ENCODE data around the gene MYO6.

MYO6 gene

DNA sequence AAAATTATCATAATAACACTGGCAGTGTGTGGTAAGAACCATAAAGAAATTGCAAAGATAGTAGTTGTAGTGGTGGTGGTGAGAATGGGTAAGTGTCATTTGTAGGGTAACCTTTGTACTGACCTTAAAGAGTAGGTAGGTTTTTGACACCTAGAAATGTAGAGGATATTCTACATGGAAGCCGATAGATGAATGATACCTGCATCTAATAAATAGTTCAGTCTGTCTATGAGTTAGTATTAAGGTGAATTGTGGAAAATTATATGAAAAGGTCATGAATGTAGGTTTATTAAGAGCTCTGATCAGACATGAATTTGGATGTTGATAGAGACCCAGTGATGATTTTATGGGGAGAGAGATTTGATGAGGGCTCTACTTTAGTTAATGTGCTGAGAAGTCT is 78.1 kb downstream of the MYO6 start (continued):
- TF ChIP-seq, protein P1, sequence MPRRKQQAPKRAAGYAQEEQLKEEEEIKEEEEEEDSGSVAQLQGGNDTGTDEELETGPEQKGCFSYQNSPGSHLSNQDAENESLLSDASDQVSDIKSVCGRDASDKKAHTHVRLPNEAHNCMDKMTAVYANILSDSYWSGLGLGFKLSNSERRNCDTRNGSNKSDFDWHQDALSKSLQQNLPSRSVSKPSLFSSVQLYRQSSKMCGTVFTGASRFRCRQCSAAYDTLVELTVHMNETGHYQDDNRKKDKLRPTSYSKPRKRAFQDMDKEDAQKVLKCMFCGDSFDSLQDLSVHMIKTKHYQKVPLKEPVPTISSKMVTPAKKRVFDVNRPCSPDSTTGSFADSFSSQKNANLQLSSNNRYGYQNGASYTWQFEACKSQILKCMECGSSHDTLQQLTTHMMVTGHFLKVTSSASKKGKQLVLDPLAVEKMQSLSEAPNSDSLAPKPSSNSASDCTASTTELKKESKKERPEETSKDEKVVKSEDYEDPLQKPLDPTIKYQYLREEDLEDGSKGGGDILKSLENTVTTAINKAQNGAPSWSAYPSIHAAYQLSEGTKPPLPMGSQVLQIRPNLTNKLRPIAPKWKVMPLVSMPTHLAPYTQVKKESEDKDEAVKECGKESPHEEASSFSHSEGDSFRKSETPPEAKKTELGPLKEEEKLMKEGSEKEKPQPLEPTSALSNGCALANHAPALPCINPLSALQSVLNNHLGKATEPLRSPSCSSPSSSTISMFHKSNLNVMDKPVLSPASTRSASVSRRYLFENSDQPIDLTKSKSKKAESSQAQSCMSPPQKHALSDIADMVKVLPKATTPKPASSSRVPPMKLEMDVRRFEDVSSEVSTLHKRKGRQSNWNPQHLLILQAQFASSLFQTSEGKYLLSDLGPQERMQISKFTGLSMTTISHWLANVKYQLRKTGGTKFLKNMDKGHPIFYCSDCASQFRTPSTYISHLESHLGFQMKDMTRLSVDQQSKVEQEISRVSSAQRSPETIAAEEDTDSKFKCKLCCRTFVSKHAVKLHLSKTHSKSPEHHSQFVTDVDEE (CRISPR knock-in tag; IDR thresholded peaks at IDR 0.05): no peak
- TF ChIP-seq GLIS3 (CRISPR knock-in tag; IDR thresholded peaks at IDR 0.05): no peak
- TF ChIP-seq TOX (CRISPR knock-in tag; IDR thresholded peaks at IDR 0.05; ENCODE audit: borderline replicate concordance): no peak

DNA sequence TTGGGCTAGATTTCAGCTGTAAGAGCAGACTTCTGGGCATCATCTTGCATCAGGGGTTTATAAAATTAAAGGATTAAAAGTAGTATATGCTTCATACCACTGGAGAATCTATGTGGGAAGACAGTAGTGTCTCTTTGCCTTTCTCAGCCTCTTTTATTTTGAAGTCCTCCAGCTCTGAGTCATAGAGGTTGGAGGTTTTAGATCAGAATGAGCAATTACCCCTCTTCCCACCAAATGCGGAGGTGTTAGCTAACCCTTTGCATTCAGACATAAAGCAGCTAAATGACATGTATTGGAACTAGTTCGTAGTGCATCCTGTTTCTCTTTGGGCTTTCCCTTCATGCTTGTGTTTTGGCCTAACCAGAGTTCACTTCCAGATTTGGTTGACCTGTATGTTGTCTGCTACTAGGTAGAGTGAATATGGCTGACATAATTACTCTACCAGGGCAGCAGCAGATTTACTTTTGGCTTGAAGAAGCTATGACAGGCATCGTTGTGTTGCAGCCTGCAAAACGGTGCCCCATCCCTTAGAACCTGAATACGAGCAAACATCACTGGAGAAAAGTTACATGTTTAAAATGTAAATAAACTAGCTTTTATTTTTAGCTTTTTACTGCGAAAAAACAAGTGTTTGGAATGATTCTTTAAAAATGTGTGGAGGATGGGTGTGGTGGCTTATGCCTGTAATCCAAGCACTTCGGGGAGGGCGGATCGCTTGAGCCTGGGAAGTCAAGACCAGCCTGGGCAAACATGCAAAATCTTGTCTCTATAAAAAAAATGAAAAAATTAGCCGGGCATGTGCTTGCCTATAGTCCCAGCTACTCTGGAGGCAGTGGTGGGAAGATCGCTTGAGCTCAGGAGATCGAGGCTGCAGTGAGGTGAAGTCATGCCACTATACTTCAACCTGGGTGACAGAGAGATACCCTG is 82.2 kb downstream of the MYO6 start:
- TF ChIP-seq ESRRG (CRISPR knock-in tag; IDR thresholded peaks at IDR 0.05): no peak
- TF ChIP-seq ZNF70 (CRISPR knock-in tag; IDR thresholded peaks at IDR 0.05): no peak
- no peak for TF ChIP-seq RARB (CRISPR knock-in tag; IDR thresholded peaks at IDR 0.05)
- no peak for TF ChIP-seq TOX (CRISPR knock-in tag; IDR thresholded peaks at IDR 0.05; ENCODE audit: borderline replicate concordance)
- no peak for TF ChIP-seq TCF4 (CRISPR knock-in tag; IDR thresholded peaks at IDR 0.05; ENCODE audit: borderline replicate concordance)
- no peak for TF ChIP-seq ZC3H10 (CRISPR knock-in tag; IDR thresholded peaks at IDR 0.05)
- TF ChIP-seq ZFP3 (CRISPR knock-in tag; IDR thresholded peaks at IDR 0.05): no peak
- TF ChIP-seq SNAI2 (CRISPR knock-in tag; IDR thresholded peaks at IDR 0.05): no peak
- no peak for TF ChIP-seq CSDC2 (CRISPR knock-in tag; IDR thresholded peaks at IDR 0.05)
- no peak for TF ChIP-seq PPARA (CRISPR knock-in tag; IDR thresholded peaks at IDR 0.05; ENCODE audit: borderline replicate concordance)
- TF ChIP-seq, protein P2, sequence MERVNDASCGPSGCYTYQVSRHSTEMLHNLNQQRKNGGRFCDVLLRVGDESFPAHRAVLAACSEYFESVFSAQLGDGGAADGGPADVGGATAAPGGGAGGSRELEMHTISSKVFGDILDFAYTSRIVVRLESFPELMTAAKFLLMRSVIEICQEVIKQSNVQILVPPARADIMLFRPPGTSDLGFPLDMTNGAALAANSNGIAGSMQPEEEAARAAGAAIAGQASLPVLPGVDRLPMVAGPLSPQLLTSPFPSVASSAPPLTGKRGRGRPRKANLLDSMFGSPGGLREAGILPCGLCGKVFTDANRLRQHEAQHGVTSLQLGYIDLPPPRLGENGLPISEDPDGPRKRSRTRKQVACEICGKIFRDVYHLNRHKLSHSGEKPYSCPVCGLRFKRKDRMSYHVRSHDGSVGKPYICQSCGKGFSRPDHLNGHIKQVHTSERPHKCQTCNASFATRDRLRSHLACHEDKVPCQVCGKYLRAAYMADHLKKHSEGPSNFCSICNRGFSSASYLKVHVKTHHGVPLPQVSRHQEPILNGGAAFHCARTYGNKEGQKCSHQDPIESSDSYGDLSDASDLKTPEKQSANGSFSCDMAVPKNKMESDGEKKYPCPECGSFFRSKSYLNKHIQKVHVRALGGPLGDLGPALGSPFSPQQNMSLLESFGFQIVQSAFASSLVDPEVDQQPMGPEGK (CRISPR knock-in tag; IDR thresholded peaks at IDR 0.05; ENCODE audit: borderline replicate concordance): no peak
- TF ChIP-seq, protein P3, sequence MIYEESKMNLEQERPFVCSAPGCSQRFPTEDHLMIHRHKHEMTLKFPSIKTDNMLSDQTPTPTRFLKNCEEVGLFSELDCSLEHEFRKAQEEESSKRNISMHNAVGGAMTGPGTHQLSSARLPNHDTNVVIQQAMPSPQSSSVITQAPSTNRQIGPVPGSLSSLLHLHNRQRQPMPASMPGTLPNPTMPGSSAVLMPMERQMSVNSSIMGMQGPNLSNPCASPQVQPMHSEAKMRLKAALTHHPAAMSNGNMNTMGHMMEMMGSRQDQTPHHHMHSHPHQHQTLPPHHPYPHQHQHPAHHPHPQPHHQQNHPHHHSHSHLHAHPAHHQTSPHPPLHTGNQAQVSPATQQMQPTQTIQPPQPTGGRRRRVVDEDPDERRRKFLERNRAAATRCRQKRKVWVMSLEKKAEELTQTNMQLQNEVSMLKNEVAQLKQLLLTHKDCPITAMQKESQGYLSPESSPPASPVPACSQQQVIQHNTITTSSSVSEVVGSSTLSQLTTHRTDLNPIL (CRISPR knock-in tag; IDR thresholded peaks at IDR 0.05; ENCODE audit: low read depth): no peak
- TF ChIP-seq ZNF565 (CRISPR knock-in tag; conservative IDR thresholded peaks at IDR 0.05; ENCODE audit: low read depth): no peak
- no peak for TF ChIP-seq BACH2 (CRISPR knock-in tag; IDR thresholded peaks at IDR 0.05; ENCODE audit: borderline replicate concordance)
- TF ChIP-seq, protein P1 (CRISPR knock-in tag; IDR thresholded peaks at IDR 0.05): no peak
- TF ChIP-seq OSR1 (CRISPR knock-in tag; IDR thresholded peaks at IDR 0.05): no peak
- TF ChIP-seq GLIS3 (CRISPR knock-in tag; IDR thresholded peaks at IDR 0.05): no peak
- no peak for ATAC-seq

DNA sequence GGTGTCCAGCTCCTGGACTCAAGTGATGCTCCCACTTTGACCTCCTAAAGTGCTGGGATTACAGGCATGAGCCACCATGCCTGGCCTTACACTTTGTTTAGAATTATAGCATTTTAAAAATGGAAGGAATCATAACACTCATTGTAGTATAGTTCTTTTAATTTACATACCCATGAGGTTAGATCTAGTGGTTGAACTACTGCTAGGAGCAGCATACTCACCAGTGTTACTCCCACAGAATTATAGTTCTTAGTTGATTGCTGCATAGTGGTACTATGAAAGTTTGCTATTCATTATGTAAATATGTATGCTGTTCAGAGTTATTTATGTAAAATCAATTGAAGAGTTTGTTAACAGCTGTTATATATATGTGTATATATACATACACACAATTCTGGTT is 85.4 kb downstream of the MYO6 start:
- TF ChIP-seq ZFP30 (CRISPR knock-in tag; IDR thresholded peaks at IDR 0.05) (no peak), ZNF565 (CRISPR knock-in tag; conservative IDR thresholded peaks at IDR 0.05; ENCODE audit: low read depth) (no peak), ZNF70 (CRISPR knock-in tag; IDR thresholded peaks at IDR 0.05) (no peak), SNAI2 (CRISPR knock-in tag; IDR thresholded peaks at IDR 0.05) (no peak), PPARA (CRISPR knock-in tag; IDR thresholded peaks at IDR 0.05; ENCODE audit: borderline replicate concordance) (no peak), TCF4 (CRISPR knock-in tag; IDR thresholded peaks at IDR 0.05; ENCODE audit: borderline replicate concordance) (no peak), OSR1 (CRISPR knock-in tag; IDR thresholded peaks at IDR 0.05) (no peak), ESRRG (CRISPR knock-in tag; IDR thresholded peaks at IDR 0.05) (no peak), ARNTL (CRISPR knock-in tag; IDR thresholded peaks at IDR 0.05; ENCODE audit: borderline replicate concordance, low read depth) (no peak), ZNF8 (CRISPR knock-in tag; IDR thresholded peaks at IDR 0.05) (no peak), BACH2 (CRISPR knock-in tag; IDR thresholded peaks at IDR 0.05; ENCODE audit: borderline replicate concordance) (no peak), ZFP3 (CRISPR knock-in tag; IDR thresholded peaks at IDR 0.05) (no peak), TOX (CRISPR knock-in tag; IDR thresholded peaks at IDR 0.05; ENCODE audit: borderline replicate concordance) (no peak)
- TF ChIP-seq, protein P4, sequence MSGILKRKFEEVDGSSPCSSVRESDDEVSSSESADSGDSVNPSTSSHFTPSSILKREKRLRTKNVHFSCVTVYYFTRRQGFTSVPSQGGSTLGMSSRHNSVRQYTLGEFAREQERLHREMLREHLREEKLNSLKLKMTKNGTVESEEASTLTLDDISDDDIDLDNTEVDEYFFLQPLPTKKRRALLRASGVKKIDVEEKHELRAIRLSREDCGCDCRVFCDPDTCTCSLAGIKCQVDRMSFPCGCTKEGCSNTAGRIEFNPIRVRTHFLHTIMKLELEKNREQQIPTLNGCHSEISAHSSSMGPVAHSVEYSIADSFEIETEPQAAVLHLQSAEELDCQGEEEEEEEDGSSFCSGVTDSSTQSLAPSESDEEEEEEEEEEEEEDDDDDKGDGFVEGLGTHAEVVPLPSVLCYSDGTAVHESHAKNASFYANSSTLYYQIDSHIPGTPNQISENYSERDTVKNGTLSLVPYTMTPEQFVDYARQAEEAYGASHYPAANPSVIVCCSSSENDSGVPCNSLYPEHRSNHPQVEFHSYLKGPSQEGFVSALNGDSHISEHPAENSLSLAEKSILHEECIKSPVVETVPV (CRISPR knock-in tag; IDR thresholded peaks at IDR 0.05): no peak
- TF ChIP-seq, protein P3 (CRISPR knock-in tag; IDR thresholded peaks at IDR 0.05; ENCODE audit: low read depth): no peak
- TF ChIP-seq, protein P2 (CRISPR knock-in tag; IDR thresholded peaks at IDR 0.05; ENCODE audit: borderline replicate concordance): no peak
- ATAC-seq: no peak
